Stimulated activated naive B cell treated with anti-CD40 and anti-IgM and Interleukin-4, amounts not matched to agents 10 μg/mL and 1 μg/mL and 100 μg/mL, for 72 hours (primary cell): ENCODE measurements around the gene KRTAP10-11.
"Not testable (repeated sequence)": the region's sequence is repeated elsewhere in the genome, so short reads cannot be mapped to it uniquely, and the experiment has no call there.

Experiments used
- ATAC-seq, 2 donors: fragments of 150-1000 bp; cut with Tn5 transposase; replicated peaks; 2 replicates each; pipeline ENCODE4 v1.10.0; 2021; ENCODE audit warnings: moderate library complexity in 1 of 2
- DNase-seq: peaks from one replicate; pipeline ENCODE4 v3.0.0; 2021
- H3K27ac Mint-ChIP-seq: one replicate; pipeline ENCODE4 v1.8.0; 2022; ENCODE audit warnings: mild to moderate bottlenecking, mixed read lengths
- H3K27me3 Mint-ChIP-seq, 2 donors: one replicate each; pipeline ENCODE4 v1.8.0; 2022; ENCODE audit warnings: mixed read lengths in 2 of 2
- H3K36me3 Mint-ChIP-seq, 2 donors: one replicate each; pipeline ENCODE4 v1.8.0; 2022; ENCODE audit warnings: mixed read lengths in 2 of 2, mild to moderate bottlenecking in 1 of 2
- H3K4me1 Mint-ChIP-seq, 2 donors: one replicate each; pipeline ENCODE4 v1.8.0; 2022; ENCODE audit warnings: mixed read lengths in 2 of 2, mild to moderate bottlenecking in 1 of 2
- H3K4me3 Mint-ChIP-seq, 2 donors: one replicate each; pipeline ENCODE4 v1.8.0; 2022; ENCODE audit warnings: mild to moderate bottlenecking in 2 of 2, mixed read lengths in 2 of 2, moderate library complexity in 1 of 2
- H3K9me3 Mint-ChIP-seq, 2 donors: one replicate each; pipeline ENCODE4 v1.8.0; 2022; ENCODE audit warnings: mixed read lengths in 2 of 2, mild to moderate bottlenecking in 1 of 2

The KRTAP10-11 gene

DNA sequence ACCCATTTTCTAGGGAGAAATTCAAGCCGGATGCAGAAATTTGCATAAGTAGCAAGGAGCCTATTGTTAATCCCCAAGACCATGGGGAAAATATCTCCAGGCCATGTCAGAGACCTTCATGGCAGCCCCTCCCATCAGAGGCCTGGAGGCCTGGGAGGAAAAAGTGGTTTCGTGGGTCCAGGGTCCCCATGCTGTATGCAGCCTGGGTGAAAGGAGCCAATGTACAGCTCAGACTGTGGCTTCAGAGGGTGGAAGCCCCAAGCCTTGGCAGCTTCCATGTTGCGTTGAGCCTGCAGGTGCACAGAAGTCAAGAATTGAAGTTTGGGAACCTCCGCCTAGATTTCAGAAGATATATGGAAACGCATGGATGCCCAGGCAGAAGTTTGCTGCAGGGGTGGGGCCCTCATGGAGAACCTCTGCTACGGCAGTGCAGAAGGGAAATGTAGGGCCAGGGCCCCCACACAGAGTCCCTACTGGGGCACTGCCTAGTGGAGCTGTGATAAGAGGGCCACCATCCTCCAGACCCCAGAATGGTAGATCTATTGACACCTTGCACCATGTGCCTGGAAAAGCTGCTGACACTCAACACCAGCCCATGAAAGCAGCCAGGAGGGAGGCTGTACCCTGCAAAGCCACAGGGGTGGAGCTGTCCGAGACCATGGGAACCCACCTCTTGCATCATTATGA is 35.9 kb upstream of the KRTAP10-11 start:
- H3K4me3 Mint-ChIP-seq, H3K4me1 Mint-ChIP-seq, DNase-seq, ATAC-seq, H3K36me3 Mint-ChIP-seq, H3K27ac Mint-ChIP-seq: not testable (repeated sequence)
- Mint-ChIP-seq H3K27me3 (peaks cover 36 to 40% of the 10 kb centered on the region in 2 donors), H3K9me3 (peaks cover 22 to 26% of the 10 kb centered on the region in 2 donors)

DNA sequence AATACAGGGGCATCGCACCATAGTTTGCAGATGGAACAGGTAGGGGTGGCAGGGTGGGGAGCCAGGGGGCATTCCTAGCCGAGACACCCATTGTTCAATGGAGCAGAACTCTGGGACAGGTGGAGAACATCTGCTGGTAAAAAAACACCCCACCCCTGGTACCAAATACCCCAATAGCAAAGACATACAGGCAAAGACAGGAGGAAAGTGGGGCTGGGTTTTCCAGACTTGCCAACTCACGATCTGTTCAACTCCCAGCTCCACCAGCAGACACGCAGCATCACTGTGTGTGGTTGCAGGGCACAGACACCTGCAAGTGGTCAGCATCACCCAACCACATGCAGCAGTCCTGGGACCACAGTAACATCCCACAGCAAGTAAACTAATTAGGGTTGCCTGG is 34.7 kb upstream of the KRTAP10-11 start:
- Mint-ChIP-seq H3K9me3 (peaks cover 20 to 26% of the 10 kb centered on the region in 2 donors), H3K36me3 (peaks cover 3 to 8% of the 10 kb centered on the region in 2 donors), H3K4me1 (no peaks in the 10 kb centered on the region), H3K27me3 (peaks cover 32% of the 10 kb centered on the region in 2 donors), H3K27ac (no peak overlapping the region), H3K4me3 (no peak overlapping the region)
- ATAC-seq (no peak), DNase-seq (no peak)

DNA sequence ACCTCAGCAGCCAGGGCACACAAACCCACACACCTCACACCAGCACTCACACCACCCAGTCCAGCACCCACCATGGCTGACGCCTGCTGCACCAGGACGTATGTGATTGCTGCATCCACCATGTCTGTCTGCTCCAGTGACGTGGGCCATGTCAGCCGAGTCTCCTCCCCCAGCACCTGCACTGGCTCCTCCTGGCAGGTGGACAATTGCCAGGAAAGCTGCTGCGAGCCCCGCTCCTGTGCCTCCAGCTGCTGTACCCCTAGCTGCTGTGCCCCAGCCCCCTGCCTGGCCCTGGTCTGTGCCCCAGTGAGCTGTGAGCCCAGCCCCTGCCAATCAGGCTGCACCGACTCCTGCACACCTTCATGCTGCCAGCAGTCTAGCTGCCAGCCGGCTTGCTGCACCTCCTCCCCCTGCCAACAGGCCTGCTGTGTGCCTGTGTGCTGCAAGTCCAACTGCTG is 34.2 kb upstream of the KRTAP10-11 start, which contains the start of gene KRTAP10-8:
Gene KRTAP10-8, plus strand, starts transcription at position 51 of the 458 bp plus-strand sequence. Its CDS starts 22 bp downstream, at position 73.
- Mint-ChIP-seq H3K27me3 (peaks cover 28 to 30% of the 10 kb centered on the region in 2 donors), H3K4me3 (no peak within 1 kb of the TSS), H3K9me3 (peaks cover 19 to 26% of the 10 kb centered on the region in 2 donors), H3K4me1 (no peaks in the 10 kb centered on the region), H3K27ac (no peak within 1 kb of the TSS), H3K36me3 (peaks cover 3 to 8% of the 10 kb centered on the region in 2 donors)
- ATAC-seq (no peak), DNase-seq (no peak)

DNA sequence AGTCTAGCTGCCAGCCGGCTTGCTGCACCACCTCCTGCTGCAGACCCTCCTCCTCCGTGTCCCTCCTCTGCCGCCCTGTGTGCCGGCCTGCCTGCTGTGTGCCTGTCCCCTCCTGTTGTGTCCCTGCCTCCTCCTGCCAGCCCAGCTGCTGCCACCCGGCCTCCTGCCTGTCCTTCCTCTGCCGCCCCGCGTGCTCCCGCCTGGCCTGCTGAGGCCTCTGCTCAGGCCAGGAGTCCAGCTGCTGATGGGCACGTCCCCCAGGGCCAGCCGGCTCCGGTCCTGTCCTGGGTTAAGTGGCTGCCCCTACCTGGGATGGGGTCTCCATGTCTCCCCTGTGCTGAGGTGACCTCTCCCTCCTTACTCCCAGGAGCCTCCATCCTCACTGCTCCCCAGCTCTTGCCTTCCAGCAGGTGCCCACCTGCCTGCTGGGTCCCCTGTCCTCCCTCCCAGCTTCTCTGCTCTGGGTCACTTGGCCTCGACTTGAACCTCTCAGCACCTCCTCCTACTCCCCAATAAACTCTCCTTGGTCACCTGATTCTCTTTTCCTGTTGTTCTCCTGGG is 33.5 kb upstream of the KRTAP10-11 start:
- DNase-seq (no peak), ATAC-seq (no peak)
- H3K4me1 Mint-ChIP-seq: no peaks in the 10 kb centered on the region
- no peak overlapping the region for H3K27ac Mint-ChIP-seq
- H3K9me3 Mint-ChIP-seq: peaks cover 19 to 26% of the 10 kb centered on the region in 2 donors
- peaks cover 26 to 27% of the 10 kb centered on the region in 2 donors for H3K27me3 Mint-ChIP-seq
- H3K36me3 Mint-ChIP-seq: peaks cover 3 to 8% of the 10 kb centered on the region in 2 donors
- no peak overlapping the region for H3K4me3 Mint-ChIP-seq

DNA sequence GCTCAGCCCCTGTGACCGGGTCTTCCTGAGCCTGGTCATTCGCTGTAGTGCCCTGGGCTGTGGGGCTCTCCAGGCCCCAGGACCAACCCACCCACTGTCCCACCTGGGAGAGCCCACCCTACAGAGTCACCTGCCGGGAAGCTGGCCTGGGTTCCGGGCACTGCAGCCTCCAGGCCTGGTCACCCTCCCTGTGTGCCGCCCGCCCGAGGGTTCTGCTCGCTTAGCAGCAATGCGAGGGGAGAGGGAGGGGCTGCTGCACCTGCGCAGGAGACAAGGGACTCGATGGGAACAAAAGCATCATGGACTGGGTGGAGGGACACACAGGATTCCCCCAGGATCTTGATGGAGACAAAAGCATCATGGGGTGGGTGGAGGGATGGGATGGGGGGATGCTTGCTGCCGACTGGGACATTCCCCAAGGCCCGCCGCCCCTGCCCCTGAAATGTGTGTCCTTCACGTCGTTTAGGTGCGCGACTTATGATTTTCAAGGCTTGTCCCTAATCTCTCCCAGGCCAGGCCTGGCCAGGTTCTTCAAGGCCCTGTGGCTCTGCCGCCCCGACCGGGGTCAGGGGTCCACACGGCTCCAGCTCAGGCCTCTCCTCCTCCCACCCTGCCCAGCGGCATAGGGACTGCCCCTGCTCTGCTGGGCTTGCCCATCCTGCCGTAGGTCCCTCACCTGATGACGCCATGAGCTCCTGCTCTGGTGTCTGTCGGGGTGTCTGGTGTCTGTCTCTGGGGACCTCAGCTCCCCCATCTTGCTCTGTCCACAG is 32.6 kb upstream of the KRTAP10-11 start:
- H3K4me3 Mint-ChIP-seq: no peak overlapping the region
- H3K27me3 Mint-ChIP-seq: peaks cover 24 to 27% of the 10 kb centered on the region in 2 donors
- no peak for DNase-seq
- H3K4me1 Mint-ChIP-seq: peaks cover 4 to 5% of the 10 kb centered on the region in 2 donors
- no peak overlapping the region for H3K27ac Mint-ChIP-seq
- H3K9me3 Mint-ChIP-seq: peaks cover 20 to 26% of the 10 kb centered on the region in 2 donors
- ATAC-seq: no peak
- peaks cover 3 to 8% of the 10 kb centered on the region in 2 donors for H3K36me3 Mint-ChIP-seq

DNA sequence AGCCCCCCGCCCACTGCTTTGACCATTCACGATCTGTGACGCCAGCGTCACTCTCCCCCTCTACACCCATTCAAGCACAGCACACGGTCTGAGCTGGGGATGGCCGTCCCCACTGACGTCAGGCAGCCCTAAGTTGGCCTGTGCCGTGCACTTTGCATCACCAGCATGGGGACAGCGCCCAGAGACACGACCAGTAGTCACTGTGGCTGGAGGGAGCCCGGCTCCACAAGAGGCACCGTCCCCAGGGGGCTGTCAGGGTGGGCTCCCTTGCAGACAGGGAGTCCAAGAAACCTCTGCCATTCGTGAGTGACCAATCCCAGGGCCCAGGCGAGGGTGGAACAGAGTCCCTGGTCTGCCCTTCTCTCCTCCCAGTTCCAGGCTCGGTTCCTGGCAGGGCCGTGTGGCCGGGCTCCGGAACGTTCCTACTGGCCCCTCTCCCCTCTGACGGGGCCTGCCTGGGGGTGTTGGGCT is 32.0 kb upstream of the KRTAP10-11 start:
- DNase-seq: no peak
- Mint-ChIP-seq H3K4me1 (peaks cover 10 to 11% of the 10 kb centered on the region in 2 donors), H3K27ac (no peak overlapping the region), H3K4me3 (no peak overlapping the region), H3K9me3 (peaks cover 21 to 23% of the 10 kb centered on the region in 2 donors), H3K36me3 (peaks cover 3 to 13% of the 10 kb centered on the region in 2 donors), H3K27me3 (peaks cover 21 to 24% of the 10 kb centered on the region in 2 donors)
- ATAC-seq: no peak

DNA sequence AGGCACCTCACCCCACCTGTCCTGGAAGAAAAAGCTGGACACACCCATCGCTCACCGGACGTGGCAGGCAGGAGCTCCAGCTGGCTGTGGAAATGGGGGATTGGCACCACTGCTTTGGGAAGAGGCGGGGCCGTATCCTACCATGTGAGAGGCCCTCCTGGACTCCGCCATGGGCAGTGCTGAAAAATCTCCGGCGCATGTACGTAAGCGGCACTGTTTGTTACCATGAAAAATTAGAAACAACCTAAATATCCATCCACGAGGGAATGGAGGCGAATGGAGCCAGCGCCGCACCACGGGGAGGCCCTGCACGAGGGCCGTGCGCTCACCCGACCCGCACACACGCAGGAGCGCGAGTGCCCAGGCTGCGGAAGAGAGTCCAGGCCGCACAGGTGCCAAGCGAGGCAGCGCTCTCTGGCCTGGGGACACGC is 31.2 kb upstream of the KRTAP10-11 start:
- H3K4me1 Mint-ChIP-seq: peaks cover 10 to 11% of the 10 kb centered on the region in 2 donors
- ATAC-seq: no peak
- no peak overlapping the region for H3K4me3 Mint-ChIP-seq
- H3K9me3 Mint-ChIP-seq: peaks cover 21 to 22% of the 10 kb centered on the region in 2 donors
- DNase-seq: no peak
- H3K36me3 Mint-ChIP-seq: peaks cover 3 to 21% of the 10 kb centered on the region in 2 donors
- H3K27me3 Mint-ChIP-seq: peaks cover 17 to 24% of the 10 kb centered on the region in 2 donors
- H3K27ac Mint-ChIP-seq: no peak overlapping the region

DNA sequence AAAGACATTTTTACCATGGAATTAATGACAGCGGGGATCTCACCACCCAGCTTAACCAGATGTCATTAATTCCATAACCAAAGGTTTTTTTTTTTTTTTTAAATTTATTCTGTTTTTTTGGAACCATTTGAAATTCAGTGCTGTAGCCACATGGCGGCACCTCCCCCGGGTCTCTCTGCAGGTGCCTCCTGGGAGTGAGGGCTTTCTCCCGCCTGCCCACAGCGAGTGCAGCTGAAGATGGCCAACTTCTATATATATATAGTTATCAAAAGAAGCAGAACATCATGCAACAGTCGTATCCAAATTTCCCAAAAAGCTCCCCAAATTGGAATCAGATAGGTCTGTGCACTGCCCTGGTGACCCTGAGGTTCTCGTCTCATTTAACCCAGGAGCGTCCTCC is 30.7 kb upstream of the KRTAP10-11 start:
- Mint-ChIP-seq H3K9me3 (peaks cover 20 to 23% of the 10 kb centered on the region in 2 donors), H3K27me3 (peaks cover 17 to 24% of the 10 kb centered on the region in 2 donors), H3K27ac (no peak overlapping the region), H3K36me3 (peaks cover 3 to 23% of the 10 kb centered on the region in 2 donors), H3K4me1 (peaks cover 10 to 11% of the 10 kb centered on the region in 2 donors), H3K4me3 (no peak overlapping the region)
- DNase-seq (no peak), ATAC-seq (no peak)

DNA sequence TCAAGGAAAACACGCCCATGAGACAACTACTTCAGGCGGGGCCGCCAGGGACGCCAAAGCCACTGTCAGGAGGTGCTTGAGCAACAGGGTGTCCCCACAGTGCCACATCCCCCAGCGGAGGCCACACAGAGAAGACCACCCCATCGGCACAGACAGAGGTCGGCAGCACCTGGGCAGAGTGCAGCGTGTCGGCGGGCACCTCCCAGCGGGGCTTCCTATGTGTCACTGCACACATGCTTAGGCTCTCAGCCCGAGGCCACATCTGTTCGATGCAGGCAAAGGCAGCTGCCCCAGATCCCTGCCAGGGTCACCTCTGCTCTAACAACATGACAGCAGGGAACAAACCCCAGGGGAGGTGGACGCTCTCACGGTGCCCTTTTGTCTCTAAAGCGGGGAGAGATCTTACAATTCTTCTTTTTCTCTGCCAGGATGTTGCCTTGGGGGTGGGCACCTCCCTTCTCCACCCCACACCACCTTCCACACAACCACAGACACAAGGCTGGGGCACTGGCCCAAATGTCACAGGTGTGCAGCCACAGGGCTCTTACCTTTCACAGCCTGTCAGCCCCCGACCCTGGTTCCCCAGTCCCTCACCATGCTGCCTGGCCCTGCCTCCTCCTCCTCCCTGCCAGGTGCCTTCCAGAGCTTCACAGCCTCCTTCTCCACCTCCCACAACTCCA is 30.2 kb upstream of the KRTAP10-11 start:
- Mint-ChIP-seq H3K4me1 (peaks cover 10 to 11% of the 10 kb centered on the region in 2 donors), H3K9me3 (peaks cover 17 to 28% of the 10 kb centered on the region in 2 donors), H3K4me3 (no peak overlapping the region), H3K27ac (no peak overlapping the region), H3K36me3 (peaks cover 4 to 27% of the 10 kb centered on the region in 2 donors), H3K27me3 (peaks cover 17 to 24% of the 10 kb centered on the region in 2 donors)
- DNase-seq (no peak), ATAC-seq (no peak)

DNA sequence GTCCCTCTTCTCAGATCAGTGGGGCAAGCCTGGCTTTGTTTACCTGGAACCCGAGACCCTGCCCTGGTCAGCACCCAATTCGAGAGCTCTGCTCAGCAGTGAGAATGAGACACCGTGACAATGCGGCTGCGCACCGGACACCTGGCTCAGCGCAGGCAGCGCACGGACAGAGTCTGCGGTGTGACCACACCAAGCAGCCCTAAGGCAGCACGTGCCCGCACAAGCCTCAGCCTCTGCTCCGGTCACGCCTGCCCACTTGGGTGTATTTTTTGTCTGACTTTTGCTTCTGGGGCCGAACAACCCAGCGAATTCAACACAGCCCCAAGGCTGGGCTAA is 29.7 kb upstream of the KRTAP10-11 start:
- H3K27ac Mint-ChIP-seq: no peak overlapping the region
- peaks cover 14 to 23% of the 10 kb centered on the region in 2 donors for H3K9me3 Mint-ChIP-seq
- DNase-seq (no peak), ATAC-seq (no peak)
- no peak overlapping the region for H3K4me3 Mint-ChIP-seq
- H3K4me1 Mint-ChIP-seq: peaks cover 10 to 11% of the 10 kb centered on the region in 2 donors
- H3K36me3 Mint-ChIP-seq: peaks cover 1 to 23% of the 10 kb centered on the region in 2 donors
- H3K27me3 Mint-ChIP-seq: peaks cover 17 to 24% of the 10 kb centered on the region in 2 donors

DNA sequence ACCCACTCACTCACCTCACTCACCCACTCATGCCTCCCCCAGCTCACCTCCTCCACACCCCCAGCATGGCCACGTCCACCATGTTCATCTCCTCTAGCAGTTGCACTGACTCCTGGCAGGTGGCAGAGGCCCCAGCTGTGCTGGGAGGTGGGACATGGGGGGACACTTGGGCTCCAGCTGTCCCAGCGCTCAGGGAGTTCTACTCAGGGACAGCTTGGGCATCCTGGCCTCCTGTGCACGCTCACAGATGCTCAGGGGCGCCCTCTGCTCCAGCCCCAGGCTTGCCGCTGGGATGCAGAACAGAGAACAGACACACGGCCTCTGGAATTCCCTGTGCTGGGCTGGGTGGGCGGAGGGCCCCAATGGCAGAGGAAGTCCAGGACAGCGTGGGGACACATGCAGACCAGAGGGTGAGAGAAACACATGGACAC is 29.1 kb upstream of the KRTAP10-11 start:
- peaks cover 17 to 24% of the 10 kb centered on the region in 2 donors for H3K27me3 Mint-ChIP-seq
- H3K36me3 Mint-ChIP-seq: peaks cover 1 to 23% of the 10 kb centered on the region in 2 donors
- DNase-seq (no peak), ATAC-seq (no peak)
- peaks cover 12 to 22% of the 10 kb centered on the region in 2 donors for H3K9me3 Mint-ChIP-seq
- H3K4me3 Mint-ChIP-seq: no peak overlapping the region
- H3K27ac Mint-ChIP-seq: no peak overlapping the region
- peaks cover 10 to 11% of the 10 kb centered on the region in 2 donors for H3K4me1 Mint-ChIP-seq

DNA sequence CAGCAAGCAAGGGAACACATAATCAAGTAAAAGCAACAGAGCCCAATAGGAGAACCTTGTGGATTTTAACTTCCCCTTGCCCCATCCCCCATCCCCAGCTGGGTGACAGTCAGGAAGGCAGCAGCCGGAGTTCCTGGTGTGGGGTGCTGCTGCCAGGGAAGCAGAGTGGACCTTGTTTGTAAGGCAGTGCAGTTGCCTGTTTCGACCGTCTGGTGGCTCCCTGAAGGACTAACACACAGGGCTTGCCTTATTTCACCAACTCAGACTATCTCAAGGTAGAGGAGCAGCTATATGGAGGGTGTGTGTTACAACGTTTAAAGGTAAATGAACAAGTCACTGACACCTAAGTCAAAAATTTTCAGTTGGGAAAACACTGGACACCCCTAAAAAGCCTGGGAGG is 27.7 kb upstream of the KRTAP10-11 start:
- ATAC-seq (peak; percentile 55 to 66), DNase-seq (no peak)
- H3K9me3 Mint-ChIP-seq: peaks cover 18 to 35% of the 10 kb centered on the region in 2 donors
- peaks cover 9 to 16% of the 10 kb centered on the region in 2 donors for H3K27me3 Mint-ChIP-seq
- no peak overlapping the region for H3K4me3 Mint-ChIP-seq
- peaks cover 3 to 21% of the 10 kb centered on the region in 2 donors for H3K36me3 Mint-ChIP-seq
- H3K4me1 Mint-ChIP-seq: peaks cover 10 to 11% of the 10 kb centered on the region in 2 donors
- H3K27ac Mint-ChIP-seq: peak overlapping the region; percentile 48

DNA sequence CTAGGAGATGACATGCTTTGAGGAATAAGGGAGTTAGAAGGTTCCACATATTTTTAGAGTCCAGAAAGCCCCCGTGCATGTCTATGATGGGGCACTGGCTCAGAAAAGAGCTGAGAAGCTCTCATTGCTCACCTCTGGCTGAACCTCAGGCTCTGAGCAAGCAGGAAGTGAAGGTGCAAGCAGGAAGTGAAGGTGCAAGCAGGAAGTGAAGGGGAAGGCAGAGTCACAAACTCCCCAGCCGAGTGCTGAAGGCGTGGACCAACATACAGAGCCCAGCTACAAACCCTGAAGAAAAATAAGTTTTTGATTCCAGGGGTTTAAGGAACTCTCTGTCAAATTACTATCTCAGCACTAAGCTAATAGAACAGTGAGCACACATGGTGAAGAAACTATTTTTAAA is 27.3 kb upstream of the KRTAP10-11 start:
- H3K4me1 Mint-ChIP-seq: peaks cover 10 to 11% of the 10 kb centered on the region in 2 donors
- H3K4me3 Mint-ChIP-seq: no peak overlapping the region
- H3K27me3 Mint-ChIP-seq: peaks cover 13 to 18% of the 10 kb centered on the region in 2 donors
- no peak for DNase-seq
- H3K36me3 Mint-ChIP-seq: peaks cover 4 to 23% of the 10 kb centered on the region in 2 donors
- H3K27ac Mint-ChIP-seq: peak overlapping the region; percentile 48
- H3K9me3 Mint-ChIP-seq: peaks cover 21 to 39% of the 10 kb centered on the region in 2 donors
- ATAC-seq: peak; percentile 64 to 71
